Thymus (tissue), 11 donors: ENCODE measurements around the gene LMF1. TPM values are rescaled to one million over a fixed set of nuclear protein-coding genes. Genes with fewer than 3 reads are reported as not detected.

Source experiments
- DNase-seq, 9 donors: peaks; one replicate each; pipeline ENCODE4 v3.0.0-alpha.2; 2013; ENCODE audit warnings: low spot score in 9 of 9, low read depth in 6 of 9, missing footprints in 1 of 9
- H3K27ac ChIP-seq, 2 donors: one replicate each; pipeline ENCODE4 v1.5.1; 2013; ENCODE audit warnings: control low read depth in 1 of 2, low read depth in 1 of 2, low read length in 1 of 2, mild to moderate bottlenecking in 1 of 2, moderate library complexity in 1 of 2
- H3K27me3 ChIP-seq, 2 donors: one replicate each; pipeline ENCODE4 v1.5.1; 2013; ENCODE audit warnings: low read length in 1 of 2; ENCODE audit not compliant: control insufficient read depth in 2 of 2, insufficient read depth in 1 of 2
- H3K36me3 ChIP-seq, 2 donors: one replicate each; pipeline ENCODE4 v1.5.1; 2013; ENCODE audit warnings: low read length in 1 of 2, mild to moderate bottlenecking in 1 of 2, moderate library complexity in 1 of 2; ENCODE audit not compliant: control insufficient read depth in 2 of 2, insufficient read depth in 2 of 2
- H3K4me1 ChIP-seq, 2 donors: one replicate each; pipeline ENCODE4 v1.5.1; 2013; ENCODE audit warnings: low read length in 2 of 2; ENCODE audit not compliant: control insufficient read depth in 2 of 2, insufficient read depth in 2 of 2
- H3K4me3 ChIP-seq, 2 donors: one replicate each; pipeline ENCODE4 v1.5.1; 2013; ENCODE audit warnings: low read length in 2 of 2, control low read depth in 1 of 2, mild to moderate bottlenecking in 1 of 2
- H3K9me3 ChIP-seq, 2 donors: one replicate each; pipeline ENCODE4 v1.5.1; 2013; ENCODE audit warnings: low read length in 1 of 2, mild to moderate bottlenecking in 1 of 2; ENCODE audit not compliant: control insufficient read depth in 2 of 2, insufficient read depth in 1 of 2
- WGBS: extraction: QIAGEN DNeasy Blood & Tissue Kit; methylation state at CpG from one replicate; pipeline ENCODE4 v1.1.7; 2013; 5-methylcytosine and 5-hydroxymethylcytosine counted together
- polyA plus RNA-seq: library from polyadenylated mRNA; stranded (reverse); fragments of 200-250 nt; gene quantifications from one replicate; pipeline ENCODE4 v1.2.3, GENCODE V29; 2013
- total RNA-seq: library from RNA; stranded (reverse); fragments of 120-200 nt; gene quantifications from one replicate; pipeline ENCODE4 v1.2.4, GENCODE V29; 2013
- donor health status: healthy.

The LMF1 gene
- total and polyA plus RNA-seq, 2 donors = 8.9 to 22.8 TPM

GRCh38 chr16:983044-984030 lies 12.6 kb upstream of the LMF1 start:
- Histone ChIP-seq H3K36me3 (no peaks in the 10 kb centered on the region), H3K27me3 (peaks cover 51 to 80% of the 10 kb centered on the region in 2 donors), H3K27ac (no peak overlapping the region), H3K9me3 (no peaks in the 10 kb centered on the region), H3K4me1 (peaks cover 0 to 2% of the 10 kb centered on the region in 2 donors), H3K4me3 (no peak overlapping the region)
- WGBS = 88% methylated on average over 59 of the region's 59 CpGs
- no peak for DNase-seq

DNA sequence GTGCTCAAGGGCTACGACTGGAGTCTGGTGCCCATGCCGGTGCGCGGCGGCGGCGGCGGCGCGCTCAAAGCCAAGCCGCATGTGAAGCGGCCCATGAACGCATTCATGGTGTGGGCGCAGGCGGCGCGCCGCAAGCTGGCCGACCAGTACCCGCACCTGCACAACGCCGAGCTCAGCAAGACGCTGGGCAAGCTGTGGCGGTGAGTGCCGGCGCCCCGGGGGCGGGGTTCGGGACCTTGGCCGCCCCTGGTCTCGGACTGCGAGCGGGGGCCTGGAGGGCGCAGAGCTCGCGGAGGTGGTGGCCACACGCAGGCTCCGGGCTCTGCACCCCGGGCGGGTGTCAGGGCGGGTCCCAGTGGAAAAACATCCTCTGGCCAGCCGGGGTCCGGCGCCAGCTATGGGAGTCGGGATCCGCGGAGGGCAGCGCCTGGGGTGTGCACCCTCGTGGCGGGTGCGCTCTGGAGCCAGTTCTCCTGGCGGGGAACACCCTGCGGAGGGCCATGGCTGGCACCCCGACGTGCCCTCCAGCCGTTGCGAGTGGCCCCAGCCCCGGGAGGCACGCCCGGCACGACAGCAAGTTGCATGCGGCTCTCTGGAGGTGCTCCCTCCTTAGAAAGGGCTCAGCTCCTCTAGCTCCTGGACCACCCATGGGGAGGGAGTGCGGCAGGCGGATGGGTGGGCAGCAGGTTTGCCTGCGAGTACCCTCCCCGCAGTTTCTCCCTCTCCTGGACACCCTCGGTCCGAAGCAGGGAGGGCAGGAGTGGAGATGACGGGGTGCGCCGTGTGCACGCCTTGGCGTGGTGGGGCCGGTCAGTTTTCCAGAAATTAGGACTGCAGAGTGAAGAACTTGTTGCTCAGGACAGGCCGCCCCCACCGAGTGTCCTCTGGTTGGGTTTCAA lies 11.6 kb upstream of the LMF1 start:
- H3K9me3 ChIP-seq = no peaks in the 10 kb centered on the region
- no peak overlapping the region for H3K27ac ChIP-seq
- WGBS = 26% methylated on average over 76 of the region's 76 CpGs
- no peak for DNase-seq
- peak overlapping the region in 1 of 2 donors; percentile 57 for H3K4me3 ChIP-seq
- H3K36me3 ChIP-seq = no peaks in the 10 kb centered on the region
- peaks cover 51 to 82% of the 10 kb centered on the region in 2 donors for H3K27me3 ChIP-seq
- peaks cover 0 to 2% of the 10 kb centered on the region in 2 donors for H3K4me1 ChIP-seq

- peaks cover 53 to 87% of the 10 kb centered on the region in 2 donors for H3K27me3 ChIP-seq
- H3K4me1 ChIP-seq = peaks cover 0 to 2% of the 10 kb centered on the region in 2 donors
- no peak for DNase-seq
- no peak within 1 kb of the TSS for H3K27ac ChIP-seq
- 1% methylated on average over 80 of the region's 80 CpGs for WGBS
- no peaks in the 10 kb centered on the region for H3K9me3 ChIP-seq
- H3K36me3 ChIP-seq = no peaks in the 10 kb centered on the region
- H3K4me3 ChIP-seq = peak within 1 kb of the TSS; percentile 29 to 57
Measured at GRCh38 chr16:981695-982144, 10.9 kb upstream of the LMF1 start, which contains the start of gene SOX8. Gene SOX8 (plus strand): TSS chr16:981770. CDS start chr16:981923, 153 bp downstream.

- H3K27me3 ChIP-seq = peaks cover 54 to 88% of the 10 kb centered on the region in 2 donors
- no peak for DNase-seq
- WGBS = 3% methylated on average over 31 of the region's 31 CpGs
Measured at GRCh38 chr16:980595-980854, 9.7 kb upstream of the LMF1 start.

DNA sequence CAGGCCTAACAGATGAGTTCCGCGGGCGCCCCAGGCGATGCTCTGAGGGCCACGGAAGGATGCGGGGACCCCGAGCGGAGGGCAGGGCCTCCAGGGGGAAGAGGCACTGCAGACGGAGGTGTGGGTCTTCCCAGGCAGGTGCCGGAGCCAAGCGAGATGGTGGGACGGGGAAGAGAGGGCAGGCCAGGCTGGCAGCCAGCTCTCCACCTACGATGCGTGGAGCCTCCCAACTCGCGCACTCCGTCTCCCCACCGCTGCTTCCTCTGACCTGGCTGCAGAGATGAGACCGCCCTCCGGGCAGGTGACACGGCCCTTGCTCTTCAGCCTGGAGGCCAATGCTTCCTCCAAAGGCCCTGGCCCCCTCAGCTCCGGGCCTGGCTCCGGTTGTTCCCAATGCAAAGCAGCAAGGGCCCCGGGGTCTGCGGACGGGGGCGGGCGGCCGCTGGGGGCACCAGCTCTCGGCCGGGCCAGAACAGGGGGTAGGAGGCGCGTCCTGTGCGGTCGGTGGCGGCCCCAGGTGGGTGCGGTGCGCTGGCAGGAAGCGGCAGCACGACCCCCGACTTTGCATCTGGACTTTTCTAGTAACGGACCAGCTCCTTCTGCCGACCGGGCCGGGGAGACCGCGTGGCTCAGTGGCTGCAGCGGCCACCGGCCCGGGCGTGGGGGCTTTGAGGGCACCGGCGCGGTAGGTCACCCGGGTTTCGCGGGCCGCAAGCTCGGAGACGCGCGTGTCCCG lies 9.2 kb upstream of the LMF1 start:
- no peak for DNase-seq
- Histone ChIP-seq H3K27me3 (peaks cover 54 to 87% of the 10 kb centered on the region in 2 donors), H3K9me3 (no peaks in the 10 kb centered on the region), H3K36me3 (no peaks in the 10 kb centered on the region), H3K4me1 (peaks cover 2 to 4% of the 10 kb centered on the region in 2 donors), H3K27ac (no peak overlapping the region), H3K4me3 (peak overlapping the region in 1 of 2 donors; percentile 57)
- whole genome bisulfite sequencing = 14% methylated on average over 63 of the region's 63 CpGs

More at GRCh38 chr16:980595-980854, 9.7 kb upstream of the LMF1 start:
- no peak overlapping the region for H3K27ac ChIP-seq
- peaks cover 2 to 4% of the 10 kb centered on the region in 2 donors for H3K4me1 ChIP-seq
- peak overlapping the region in 1 of 2 donors; percentile 57 for H3K4me3 ChIP-seq
- no peaks in the 10 kb centered on the region for H3K36me3 ChIP-seq
- no peaks in the 10 kb centered on the region for H3K9me3 ChIP-seq

DNA sequence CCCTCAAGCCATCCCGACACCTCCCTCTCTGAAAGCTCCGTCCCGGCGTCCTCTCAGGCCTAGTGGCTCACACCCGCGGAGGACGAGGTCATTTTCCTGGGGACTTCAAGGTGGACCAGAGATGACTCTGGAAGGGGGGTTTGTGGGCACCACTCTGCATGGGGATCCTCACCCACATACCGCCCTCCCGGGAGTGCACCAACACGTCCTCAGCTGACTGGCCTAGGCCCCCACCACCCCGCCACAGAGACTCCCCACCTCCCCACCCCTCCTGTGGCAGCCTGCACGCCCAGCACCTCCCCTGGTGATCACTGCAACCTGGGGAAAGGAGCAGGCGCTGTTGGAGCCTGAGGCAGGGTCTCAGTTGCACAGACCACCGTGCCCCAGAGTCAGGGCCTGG lies 8.4 kb upstream of the LMF1 start:
- no peak for DNase-seq
- no peak overlapping the region for H3K27ac ChIP-seq
- H3K4me3 ChIP-seq = no peak overlapping the region
- H3K9me3 ChIP-seq = no peaks in the 10 kb centered on the region
- 90% methylated on average over 14 of the region's 14 CpGs for WGBS
- peaks cover 2 to 4% of the 10 kb centered on the region in 2 donors for H3K4me1 ChIP-seq
- peaks cover 56 to 86% of the 10 kb centered on the region in 2 donors for H3K27me3 ChIP-seq
- H3K36me3 ChIP-seq = no peaks in the 10 kb centered on the region

DNA sequence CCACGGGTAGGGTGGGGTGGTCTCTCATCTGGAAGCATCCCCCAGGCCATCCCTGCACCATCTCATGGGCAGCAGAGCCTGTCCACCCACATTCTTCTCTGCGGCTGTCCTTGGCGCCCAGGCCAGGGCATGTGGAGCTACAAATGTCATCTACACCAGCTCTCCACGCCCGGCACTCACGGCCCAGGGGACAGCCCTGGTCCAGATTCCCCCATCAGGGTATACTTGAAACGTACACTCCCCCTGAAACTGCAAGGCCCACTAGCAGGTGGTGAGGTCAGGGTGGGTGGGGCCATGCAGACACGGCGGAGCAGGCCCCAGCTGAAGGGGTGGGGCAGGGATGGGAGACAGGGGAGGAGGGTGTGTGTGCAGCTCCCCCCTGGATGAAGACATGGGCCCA lies 7.6 kb upstream of the LMF1 start:
- no peaks in the 10 kb centered on the region for H3K36me3 ChIP-seq
- no peak for DNase-seq
- peaks cover 51 to 81% of the 10 kb centered on the region in 2 donors for H3K27me3 ChIP-seq
- 91% methylated on average over 9 of the region's 9 CpGs for WGBS
- peaks cover 2 to 4% of the 10 kb centered on the region in 2 donors for H3K4me1 ChIP-seq
- no peaks in the 10 kb centered on the region for H3K9me3 ChIP-seq
- H3K4me3 ChIP-seq = no peak overlapping the region
- H3K27ac ChIP-seq = no peak overlapping the region

DNA sequence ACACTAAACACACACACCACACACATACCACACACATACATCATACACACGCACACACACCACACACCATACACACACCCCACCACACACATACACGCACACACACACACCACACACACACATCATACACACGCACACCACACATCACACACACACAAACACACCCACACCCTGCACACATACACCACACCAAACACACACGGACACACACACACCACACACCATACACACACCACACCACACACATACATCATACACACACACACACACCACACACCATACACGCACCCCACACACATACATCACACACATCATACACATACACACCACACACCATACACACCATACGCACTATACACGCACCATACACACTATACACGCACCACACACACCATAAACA lies 7.1 kb upstream of the LMF1 start:
- H3K9me3 ChIP-seq = no peaks in the 10 kb centered on the region
- WGBS = 60% methylated on average over 8 of the region's 8 CpGs
- no peak for DNase-seq
- H3K4me3 ChIP-seq = no peak overlapping the region
- no peak overlapping the region for H3K27ac ChIP-seq
- H3K27me3 ChIP-seq = peaks cover 46 to 78% of the 10 kb centered on the region in 2 donors
- H3K36me3 ChIP-seq = no peaks in the 10 kb centered on the region
- peaks cover 2 to 4% of the 10 kb centered on the region in 2 donors for H3K4me1 ChIP-seq
